DOHH2 (cell line): ENCODE measurements around the gene C1D.

Experiments
- EZH2phosphoT487 ChIP-seq: fragments of 200-600 bp; sonication (generic); IDR thresholded peaks from 2 replicates; pipeline ENCODE4 v1.6.1; 2017; ENCODE audit warnings: borderline replicate concordance, mild to moderate bottlenecking, antibody characterized with exemption, low read length, moderate library complexity, mixed read lengths
- TF ChIP-seq, protein P1 (sequence below): fragments of 200-600 bp; sonication (generic); IDR thresholded peaks from one replicate; pipeline ENCODE4 v1.5.1; 2014; ENCODE audit warnings: antibody characterized with exemption, mild to moderate bottlenecking, low read depth, low read length; ENCODE audit not compliant: poor library complexity, severe bottlenecking

DNA sequence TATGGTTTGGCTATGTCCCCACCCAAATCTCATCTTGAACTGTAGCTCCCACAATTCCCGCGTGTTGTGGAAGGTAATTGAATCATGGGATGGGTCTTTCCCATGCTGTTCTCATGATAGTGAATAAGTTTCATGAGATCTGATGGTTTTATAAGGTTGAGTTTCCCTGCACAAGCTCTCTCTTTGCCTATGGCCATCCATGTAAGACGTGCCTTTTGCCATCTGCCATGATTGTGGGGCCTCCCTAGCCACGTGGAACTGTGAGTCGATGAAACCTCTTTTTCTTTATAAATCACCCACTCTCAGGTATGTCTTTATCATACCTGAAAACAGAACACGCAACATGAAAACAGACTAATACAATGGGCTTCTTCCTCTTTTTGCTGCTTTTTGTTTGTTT is 11.2 kb upstream of the C1D start:
- TF ChIP-seq, protein P1, sequence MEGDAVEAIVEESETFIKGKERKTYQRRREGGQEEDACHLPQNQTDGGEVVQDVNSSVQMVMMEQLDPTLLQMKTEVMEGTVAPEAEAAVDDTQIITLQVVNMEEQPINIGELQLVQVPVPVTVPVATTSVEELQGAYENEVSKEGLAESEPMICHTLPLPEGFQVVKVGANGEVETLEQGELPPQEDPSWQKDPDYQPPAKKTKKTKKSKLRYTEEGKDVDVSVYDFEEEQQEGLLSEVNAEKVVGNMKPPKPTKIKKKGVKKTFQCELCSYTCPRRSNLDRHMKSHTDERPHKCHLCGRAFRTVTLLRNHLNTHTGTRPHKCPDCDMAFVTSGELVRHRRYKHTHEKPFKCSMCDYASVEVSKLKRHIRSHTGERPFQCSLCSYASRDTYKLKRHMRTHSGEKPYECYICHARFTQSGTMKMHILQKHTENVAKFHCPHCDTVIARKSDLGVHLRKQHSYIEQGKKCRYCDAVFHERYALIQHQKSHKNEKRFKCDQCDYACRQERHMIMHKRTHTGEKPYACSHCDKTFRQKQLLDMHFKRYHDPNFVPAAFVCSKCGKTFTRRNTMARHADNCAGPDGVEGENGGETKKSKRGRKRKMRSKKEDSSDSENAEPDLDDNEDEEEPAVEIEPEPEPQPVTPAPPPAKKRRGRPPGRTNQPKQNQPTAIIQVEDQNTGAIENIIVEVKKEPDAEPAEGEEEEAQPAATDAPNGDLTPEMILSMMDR = no peak
- no peak for TF ChIP-seq EZH2phosphoT487
